Endothelial cell of umbilical vein (primary cell): ENCODE data around the gene MGAT5. TPM values are rescaled to one million over a fixed set of nuclear protein-coding genes. Genes with fewer than 3 reads are reported as not detected.

Source experiments
- BruUV-seq: library from RNA; stranded (reverse); fragments of 400-500 nt; replicated peaks from 2 replicates; lab custom pipeline; 2021; lab: Mats Ljungman, UMichigan
- CTCF ChIA-PET: fragments of 300-600, 350-600 bp; sonication (Branson Sonifier 250); formaldehyde crosslinking; loops from one replicate; lab custom pipeline; 2021; ENCODE audit warnings: antibody characterized with exemption, inconsistent platforms; lab: Charles Lee
- POLR2A ChIA-PET: fragments of 300-600, 350-600 bp; sonication (Branson Sonifier 250); formaldehyde crosslinking; loops from one replicate; lab custom pipeline; 2021; ENCODE audit warnings: antibody characterized with exemption, inconsistent platforms; lab: Charles Lee
- DNase-seq: peaks from one replicate; pipeline ENCODE4 v3.0.0-alpha.2; 2011; ENCODE audit warnings: low read depth, low spot score
- FAIRE-seq: peaks from 2 replicates; lab custom pipeline; 2011; peaks lifted over from hg19 to GRCh38; lab: Jason Lieb, UNC
- H2AFZ ChIP-seq: 2 replicates; pipeline ENCODE4 v1.6.0; 2012; ENCODE audit warnings: low read depth, low read length, control low read depth, inconsistent platforms
- H3K27ac ChIP-seq: 2 replicates; pipeline ENCODE4 v1.5.1; 2011; ENCODE audit warnings: low read depth, mild to moderate bottlenecking, control low read depth, low read length, moderate library complexity; ENCODE audit not compliant: insufficient read depth
- H3K27me3 ChIP-seq, 2 experiments: 2 replicates each; pipeline versions ENCODE4 v1.6.0 to v1.6.1; 2011; ENCODE audit warnings: low read length in 2 of 2, mixed read lengths in 1 of 2; ENCODE audit not compliant: control insufficient read depth in 2 of 2, insufficient read depth in 2 of 2
- H3K36me3 ChIP-seq, 2 experiments: 2 replicates in 1 of 2; 3 replicates in 1 of 2; pipeline ENCODE4 v1.5.1; 2011; ENCODE audit warnings: low read length in 2 of 2, mild to moderate bottlenecking in 1 of 2, moderate library complexity in 1 of 2; ENCODE audit not compliant: control insufficient read depth in 2 of 2, insufficient read depth in 2 of 2; ENCODE audit errors: extremely low read depth in 1 of 2
- H3K4me1 ChIP-seq: 3 replicates; pipeline ENCODE4 v1.5.1; 2011; ENCODE audit warnings: mild to moderate bottlenecking, low read length; ENCODE audit not compliant: control insufficient read depth, insufficient read depth; ENCODE audit errors: extremely low read depth
- H3K4me2 ChIP-seq: 2 replicates; pipeline ENCODE4 v1.6.1; 2011; ENCODE audit warnings: low read length, control low read depth, mixed read lengths; ENCODE audit not compliant: insufficient read depth
- H3K4me3 ChIP-seq, 3 experiments: fragments of 200-600 bp in 1 of 3; sonication (generic), shearing (Covaris generic) in 1 of 3; replicated peaks in 1 of 3; 2 replicates each; pipeline ENCODE4 v1.5.1; 2011 to 2016; ENCODE audit warnings: control low read depth in 3 of 3, low read length in 3 of 3, mild to moderate bottlenecking in 2 of 3, inconsistent platforms in 1 of 3, low read depth in 1 of 3, moderate library complexity in 1 of 3; ENCODE audit not compliant: insufficient read depth in 1 of 3
- H3K79me2 ChIP-seq: 2 replicates; pipeline ENCODE4 v1.6.0; 2012; ENCODE audit warnings: low read length, inconsistent platforms; ENCODE audit not compliant: control insufficient read depth, insufficient read depth
- H3K9ac ChIP-seq: replicated peaks from 2 replicates; pipeline ENCODE3; 2011; ENCODE audit warnings: low read length, control low read depth; ENCODE audit not compliant: insufficient read depth; ENCODE audit errors: extremely low read depth
- H3K9me1 ChIP-seq: replicated peaks from 3 replicates; pipeline ENCODE4 v1.6.0; 2011; ENCODE audit warnings: mild to moderate bottlenecking, low read length; ENCODE audit not compliant: control insufficient read depth, insufficient read depth; ENCODE audit errors: extremely low read depth
- H3K9me3 ChIP-seq: replicated peaks from 2 replicates; pipeline ENCODE4 v1.5.1; 2012; ENCODE audit warnings: low read length, inconsistent platforms; ENCODE audit not compliant: control insufficient read depth, insufficient read depth
- H4K20me1 ChIP-seq: replicated peaks from 2 replicates; pipeline ENCODE3; 2011; ENCODE audit warnings: mild to moderate bottlenecking, low read length; ENCODE audit not compliant: control insufficient read depth, insufficient read depth; ENCODE audit errors: extremely low read depth
- CTCF ChIP-seq, 2 donors: IDR thresholded peaks; 1 replicate in 1 of 2; 2 replicates in 1 of 2; pipeline ENCODE4 v1.5.1; 2011; ENCODE audit warnings: low read length in 2 of 2, mild to moderate bottlenecking in 2 of 2, moderate library complexity in 2 of 2, control low read depth in 1 of 2, inconsistent platforms in 1 of 2, low read depth in 1 of 2; ENCODE audit not compliant: insufficient read depth in 1 of 2; ENCODE audit errors: extremely low read depth in 1 of 2
- EZH2 ChIP-seq: IDR thresholded peaks from 2 replicates; pipeline ENCODE4 v1.6.1; 2012; ENCODE audit warnings: borderline replicate concordance, low read depth, mild to moderate bottlenecking, moderate library complexity, low read length, inconsistent platforms; ENCODE audit not compliant: severe bottlenecking
- FOS ChIP-seq: IDR thresholded peaks from 2 replicates; pipeline ENCODE4 v1.6.1; 2011; ENCODE audit warnings: mild to moderate bottlenecking, low read length, moderate library complexity, borderline replicate concordance; ENCODE audit not compliant: insufficient read depth
- GATA2 ChIP-seq: IDR thresholded peaks from 2 replicates; pipeline ENCODE4 v1.7.0; 2011; ENCODE audit warnings: low read depth, mild to moderate bottlenecking, moderate library complexity, mixed read lengths, low read length; ENCODE audit not compliant: insufficient read length, insufficient read depth
- JUN ChIP-seq: IDR thresholded peaks from 2 replicates; pipeline ENCODE4 v1.6.1; 2011; ENCODE audit warnings: borderline replicate concordance, low read depth; ENCODE audit not compliant: insufficient read length, insufficient read depth
- MYC ChIP-seq: IDR thresholded peaks from one replicate; pipeline ENCODE4 v1.6.1; 2011; ENCODE audit warnings: mild to moderate bottlenecking, low read depth, low read length
- POLR2A ChIP-seq: IDR thresholded peaks from 2 replicates; pipeline ENCODE4 v1.6.1; 2012; ENCODE audit warnings: low read depth, mild to moderate bottlenecking, control low read depth, low read length
- POLR2AphosphoS5 ChIP-seq: IDR thresholded peaks from 2 replicates; pipeline ENCODE4 v1.6.1; 2012; ENCODE audit warnings: low read depth, mild to moderate bottlenecking, control low read depth, low read length, moderate library complexity; ENCODE audit not compliant: insufficient read depth
- dilution Hi-C: fragments of 300-500 bp; cut with MboI; formaldehyde crosslinking; loops from one replicate; pipeline ENCODE4 v1.15.0; 2019; ENCODE audit warnings: low sequenced_read_pairs; ENCODE audit not compliant: extremely low pct_ligation_motif_present
- intact Hi-C: fragments of 100-400 bp; cut with micrococcal nuclease; formaldehyde crosslinking; loops from one replicate; pipeline ENCODE4 v1.10.0; 2022
- polyA plus RNA-seq, 4 experiments: library from polyadenylated mRNA; depleted of rRNA in 3 of 4; stranded (reverse) in 3 of 4; unstranded in 1 of 4; fragments of >200 nt; gene quantifications; 2 replicates each; pipeline versions ENCODE4 v1.2.1 to v1.2.3, GENCODE V29; 2011 to 2012; ENCODE audit warnings: missing spikeins in 1 of 4
- total RNA-seq: library from RNA; stranded (reverse); gene quantifications from 2 replicates; pipeline ENCODE4 v1.2.3, GENCODE V29; 2021
- TF ChIP-seq, protein P1 (sequence below): IDR thresholded peaks from 2 replicates; pipeline ENCODE4 v1.6.1; 2011; ENCODE audit not compliant: insufficient read depth, insufficient read length

The MGAT5 gene
- total and polyA plus RNA-seq, 2 donors (not counting 3 experiments of a cell fraction or from before 2014, with no cell fraction given) = 17.7 to 84.1 TPM

DNA sequence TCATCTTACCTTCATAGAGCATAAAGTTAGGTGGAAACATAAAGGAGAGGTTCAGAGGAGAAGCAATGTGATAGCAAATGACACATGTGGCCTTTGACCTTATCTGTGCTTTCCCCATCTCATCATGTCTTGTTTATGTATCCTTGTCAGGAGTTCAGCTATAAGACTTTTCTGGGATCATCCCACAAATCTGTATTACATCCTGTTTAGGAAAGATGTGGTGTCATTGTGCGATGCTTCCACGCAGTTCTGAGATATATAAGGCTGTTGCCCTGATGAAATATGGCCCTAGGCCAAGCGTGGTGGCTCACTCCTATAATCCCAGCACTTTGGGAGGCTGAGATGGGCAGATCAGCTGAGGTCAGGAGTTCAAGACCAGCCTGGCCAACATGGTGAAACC lies 15.5 kb upstream of the MGAT5 start:
- Histone ChIP-seq H4K20me1 (peaks cover 2% of the 10 kb centered on the region), H3K79me2 (peaks cover 2% of the 10 kb centered on the region), H3K36me3 (no peaks in the 10 kb centered on the region), H3K4me1 (no peaks in the 10 kb centered on the region), H3K9ac (no peak overlapping the region), H3K9me1 (no peaks in the 10 kb centered on the region), H3K27ac (no peak overlapping the region), H3K9me3 (no peaks in the 10 kb centered on the region), H3K4me2 (no peak overlapping the region), H2AFZ (no peak overlapping the region), H3K27me3 (no peaks in the 10 kb centered on the region), H3K4me3 (no peak overlapping the region)
- TF ChIP-seq, protein P1, sequence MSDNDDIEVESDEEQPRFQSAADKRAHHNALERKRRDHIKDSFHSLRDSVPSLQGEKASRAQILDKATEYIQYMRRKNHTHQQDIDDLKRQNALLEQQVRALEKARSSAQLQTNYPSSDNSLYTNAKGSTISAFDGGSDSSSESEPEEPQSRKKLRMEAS = no peak
- TF ChIP-seq EZH2 (no peak), CTCF (IDR thresholded peaks at IDR 0.05; ENCODE audit: extremely low read depth in 1 of 2, insufficient read depth in 1 of 2, low read depth in 1 of 2, low read length in 2 of 2) (no peak), POLR2AphosphoS5 (no peak), GATA2 (no peak), JUN (no peak), POLR2A (no peak), FOS (no peak), MYC (no peak)
- no peak for FAIRE-seq
- no TSS peak for BruUV-seq
- intact Hi-C loops (no loop called here), dilution Hi-C loops (no loop called here)
- ChIA-PET CTCF (interaction anchor here (0.9 kb wide), 1 partner anchor 212 kb away, joined by 3 read pairs; no protein-coding TSS in a partner anchor), POLR2A (no interaction called here)
- DNase-seq = no peak
